Cortex of kidney (tissue), 1 donor: Measurements from ENCODE around the gene TRIM46.
"Not testable (repeated sequence)": the region's sequence is repeated elsewhere in the genome, so short reads cannot be mapped to it uniquely, and the experiment has no call there.

ENCODE experiments used
- DNase-seq: peaks from one replicate; lab custom pipeline; 2025; lab: John Stamatoyannopoulos, UW

The TRIM46 gene

GRCh38 chr1:155227261-155228095, 53.8 kb downstream of the TRIM46 start:
- peak; percentile 45 for DNase-seq

GRCh38 chr1:155228096-155228427, 54.4 kb downstream of the TRIM46 start:
- no peak for DNase-seq

GRCh38 chr1:155231302-155231701, 57.7 kb downstream of the TRIM46 start:
- not testable (repeated sequence) for DNase-seq

- DNase-seq = not testable (repeated sequence)
These were observed 58.6 kb downstream of the TRIM46 start for GRCh38 chr1:155232001-155232978.

GRCh38 chr1:155233502-155233901, 59.9 kb downstream of the TRIM46 start:
- DNase-seq = not testable (repeated sequence)
